Right ventricle myocardium superior (tissue), 1 donor: Measurements from ENCODE around the gene BRINP3. TPM values are rescaled to one million over a fixed set of nuclear protein-coding genes. Genes with fewer than 3 reads are reported as not detected.

ENCODE experiments used
- ATAC-seq: fragments of 200-7000 bp; cut with Tn5 transposase; one replicate; pipeline ENCODE4 v1.9.1; 2020; ENCODE audit warnings: mild to moderate bottlenecking; ENCODE audit not compliant: poor library complexity
- DNase-seq: peaks from one replicate; pipeline ENCODE4 v3.0.0-alpha.2; 2020
- intact Hi-C: fragments of 100-400 bp; cut with DNase I; formaldehyde crosslinking; loops from one replicate; pipeline ENCODE4 v1.11.2; 2022
- total RNA-seq: library from RNA; stranded (reverse); fragmentation: NEBNext Ultra II Directional; extraction: Animal tissue kit (Norgen Biotek cat#: 25700); gene quantifications from one replicate; pipeline ENCODE4 v1.2.1, GENCODE V29; 2021
- donor health status: DM: no; HTN: yes; CAD: no; lungs with severe emphysema.

The BRINP3 gene
- total RNA-seq, 1 donor from 2014 or later = 0.05 TPM

DNA sequence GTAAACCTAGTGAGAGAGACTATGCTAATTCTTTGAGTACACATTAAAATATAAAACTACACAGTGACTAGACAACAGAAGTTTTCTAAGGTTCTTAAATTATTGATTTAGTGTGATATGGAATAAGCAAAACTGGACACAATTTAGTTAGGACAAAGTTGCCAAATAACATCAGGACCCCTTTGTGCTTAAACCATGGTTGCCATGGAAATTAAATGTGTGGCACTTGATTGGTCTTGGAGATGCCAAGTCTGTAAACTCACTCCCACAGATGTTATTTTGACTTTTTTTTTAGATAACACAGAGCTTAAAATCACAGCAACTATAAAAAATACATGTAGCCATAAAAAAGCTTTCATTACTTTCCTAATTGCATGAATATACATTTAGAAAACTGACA lies 234.6 kb downstream of the BRINP3 start:
- DNase-seq (no peak), ATAC-seq (no peak)
- intact Hi-C loops = no loop called here

DNA sequence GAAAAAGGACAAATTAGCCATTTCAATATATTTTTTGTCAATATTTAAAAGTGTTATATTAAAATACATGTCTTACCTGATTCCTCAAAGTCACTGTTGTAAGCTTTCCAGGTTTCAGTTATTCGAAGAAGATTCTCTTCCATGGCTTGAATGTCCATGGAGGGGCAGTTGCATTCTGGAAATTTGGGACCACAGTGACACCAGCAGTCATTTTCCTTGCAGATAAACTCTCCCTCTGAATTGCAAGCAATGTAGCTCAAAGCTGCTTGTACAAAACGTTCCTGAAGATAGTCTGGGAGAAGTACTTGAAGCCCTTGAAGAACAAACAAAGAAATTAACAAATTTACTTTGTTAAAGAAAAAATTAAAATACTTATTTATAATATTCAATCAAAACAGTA lies 251.7 kb downstream of the BRINP3 start:
- no peak for ATAC-seq
- intact Hi-C loops = no loop called here
- DNase-seq = no peak

DNA sequence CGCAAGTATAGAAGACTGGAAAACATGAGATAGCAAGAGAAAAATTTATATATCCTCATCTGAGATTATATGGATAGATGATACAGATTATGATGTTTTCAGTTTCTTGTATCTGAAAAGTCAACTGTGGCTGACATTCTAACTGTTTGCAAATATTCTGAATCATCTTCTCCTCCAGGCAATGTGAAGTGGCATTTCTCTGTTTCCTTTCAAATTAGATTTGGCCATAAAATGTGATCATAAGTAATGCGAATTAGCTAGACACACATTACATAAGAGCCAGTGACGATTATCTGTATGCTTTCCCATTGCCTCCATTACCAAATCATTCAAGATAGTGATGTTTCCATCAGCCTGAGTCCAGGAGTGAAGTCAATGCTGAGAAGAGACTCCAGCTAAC lies 265.2 kb downstream of the BRINP3 start:
- intact Hi-C loops = no loop called here
- DNase-seq (no peak), ATAC-seq (no peak)

DNA sequence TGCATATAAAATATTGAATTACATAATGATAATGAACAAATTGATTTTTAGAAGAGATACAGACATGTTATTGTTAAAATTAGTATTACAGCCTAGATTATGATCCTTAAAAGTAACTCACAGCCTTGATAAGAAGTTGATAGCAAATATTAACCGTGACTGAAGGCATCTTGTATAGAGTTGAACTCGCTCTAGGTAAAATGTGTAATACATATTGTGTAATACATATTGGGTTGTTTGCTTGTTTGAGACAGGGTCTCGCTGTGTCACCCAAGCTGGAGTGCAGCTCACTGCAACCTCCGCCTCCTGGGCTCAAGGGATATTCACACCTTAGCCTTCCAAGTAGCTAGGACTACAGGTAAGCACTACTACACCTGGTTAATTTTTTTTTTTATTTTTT lies 269.9 kb downstream of the BRINP3 start:
- ATAC-seq (no peak), DNase-seq (no peak)
- intact Hi-C loops = no loop called here

DNA sequence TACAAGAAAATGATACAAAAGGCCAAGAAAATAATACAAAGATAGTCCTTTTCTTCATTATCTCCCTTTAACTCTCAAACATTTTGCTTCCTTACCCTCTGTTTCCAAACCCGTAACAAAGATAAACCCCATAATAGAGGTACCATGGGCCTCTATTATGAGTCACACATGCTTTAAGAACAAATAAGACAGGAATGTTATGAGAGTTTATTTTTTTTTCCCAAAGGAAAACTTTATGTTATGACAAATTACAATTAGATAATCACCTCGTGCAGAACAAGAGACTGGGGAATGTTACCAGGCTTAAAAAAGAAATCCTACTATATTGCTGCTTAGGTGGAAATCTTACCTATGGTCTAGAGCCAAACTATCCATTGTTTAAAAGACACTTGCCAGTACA lies 272.0 kb downstream of the BRINP3 start:
- intact Hi-C loops = no loop called here
- DNase-seq (no peak), ATAC-seq (no peak)

DNA sequence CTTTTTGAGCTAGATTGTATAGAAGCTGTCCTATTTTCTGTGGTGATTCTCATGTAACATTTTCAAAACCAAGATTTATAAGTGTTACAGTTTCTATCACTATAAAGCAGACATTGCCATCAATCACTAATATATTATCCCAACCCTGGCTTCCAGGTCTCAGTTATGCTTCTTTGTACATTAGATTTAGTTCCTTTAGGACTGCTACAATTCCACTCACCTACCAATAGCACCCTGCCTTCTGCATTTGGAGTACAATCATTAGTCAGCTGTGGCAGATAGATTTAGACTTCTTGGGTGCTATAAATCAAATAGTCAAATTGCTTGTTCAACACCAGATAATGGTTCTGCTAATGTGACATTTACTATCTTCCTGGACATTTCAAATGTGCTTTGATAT lies 281.6 kb downstream of the BRINP3 start:
- no peak for DNase-seq
- intact Hi-C loops = no loop called here
- no peak for ATAC-seq

DNA sequence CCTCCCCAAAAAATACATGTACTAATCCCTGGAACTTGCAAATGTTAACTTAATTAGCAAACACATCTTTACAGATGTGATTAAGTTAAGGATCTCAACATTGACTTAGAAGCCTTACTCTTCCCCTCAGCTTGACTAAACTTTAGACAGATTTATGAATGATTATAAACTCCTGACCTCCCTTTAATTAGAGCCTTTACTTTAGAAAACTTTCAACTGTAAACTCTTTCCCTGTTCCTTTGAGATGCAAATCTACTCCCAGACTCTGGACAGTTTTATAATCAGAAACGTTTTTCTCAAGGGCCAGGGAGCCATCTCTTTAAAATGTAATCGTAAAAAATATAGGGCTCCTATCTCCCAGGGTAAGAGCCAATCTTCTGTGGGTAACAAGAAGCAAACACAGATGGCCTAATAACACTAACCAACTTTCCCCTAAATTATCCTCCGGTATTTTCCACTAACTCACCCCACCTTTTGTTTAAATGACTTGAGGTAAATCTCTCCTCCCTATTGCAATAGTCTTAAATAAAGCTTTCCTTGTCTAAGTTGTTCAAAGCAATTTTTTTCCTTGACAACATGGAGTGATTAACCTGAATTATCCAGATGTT lies 284.1 kb downstream of the BRINP3 start:
- ATAC-seq = no peak
- intact Hi-C loops = no loop called here
- DNase-seq = no peak

DNA sequence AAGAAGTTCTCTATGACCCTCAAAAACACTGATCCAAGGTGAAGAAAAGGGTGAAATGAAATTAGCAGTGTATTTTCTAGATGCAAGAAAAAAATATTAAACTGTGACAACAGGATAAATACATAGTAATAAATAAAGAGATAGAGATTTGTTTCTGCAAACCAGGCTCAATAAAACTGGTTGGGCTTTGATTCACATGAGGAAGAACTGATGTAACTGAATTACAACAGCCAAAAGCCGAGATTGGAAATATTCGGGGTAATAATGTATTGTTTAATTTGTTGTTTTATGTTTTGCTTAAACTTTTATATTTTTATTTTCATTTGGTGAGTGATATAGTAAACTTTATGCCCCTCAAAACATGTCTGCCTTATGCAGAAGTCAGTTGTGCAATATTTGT lies 285.0 kb downstream of the BRINP3 start:
- no peak for ATAC-seq

DNA sequence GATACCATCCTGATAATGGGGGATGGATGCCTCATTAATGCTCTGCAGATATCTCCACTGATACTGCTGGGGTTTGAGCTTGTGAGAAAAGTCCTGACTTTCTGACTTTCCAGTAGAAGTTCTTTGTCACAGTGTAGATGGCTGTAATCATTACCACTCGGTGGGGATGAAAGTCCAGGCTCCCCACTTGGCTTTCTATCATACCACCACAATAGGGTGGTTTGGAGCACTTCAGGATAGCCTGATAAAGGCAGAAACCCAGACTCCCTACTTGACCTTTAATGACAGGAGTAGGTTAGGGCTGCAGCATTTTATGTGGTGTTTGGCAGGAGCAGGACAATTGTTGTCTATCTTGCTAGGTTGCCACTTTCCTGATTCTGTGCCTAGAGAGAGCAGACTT lies 294.1 kb downstream of the BRINP3 start:
- DNase-seq (no peak), ATAC-seq (no peak)
- intact Hi-C loops = no loop called here

More for the DNA sequence above, 285.0 kb downstream of the BRINP3 start:
- intact Hi-C loops = no loop called here
- DNase-seq = no peak

DNA sequence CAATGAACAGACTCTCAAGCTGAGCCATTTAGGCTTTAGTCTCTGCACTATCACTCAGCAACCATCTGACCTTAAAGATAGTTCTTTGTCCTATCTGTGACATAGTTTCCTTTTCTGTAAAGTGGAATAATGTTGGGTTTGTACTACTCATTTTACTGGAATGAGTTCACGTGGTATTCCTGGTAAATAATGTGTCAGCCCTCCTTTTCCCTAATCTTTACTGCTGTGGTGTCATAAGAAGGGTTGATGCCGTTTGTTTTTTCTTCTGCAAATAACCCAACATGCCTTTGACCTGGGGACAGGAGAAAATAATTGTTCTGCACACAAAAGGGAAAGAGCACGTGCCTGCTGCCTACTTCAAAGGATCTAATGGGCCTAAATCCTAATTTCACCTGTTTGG lies 297.8 kb downstream of the BRINP3 start:
- DNase-seq (no peak), ATAC-seq (no peak)
- intact Hi-C loops = no loop called here

DNA sequence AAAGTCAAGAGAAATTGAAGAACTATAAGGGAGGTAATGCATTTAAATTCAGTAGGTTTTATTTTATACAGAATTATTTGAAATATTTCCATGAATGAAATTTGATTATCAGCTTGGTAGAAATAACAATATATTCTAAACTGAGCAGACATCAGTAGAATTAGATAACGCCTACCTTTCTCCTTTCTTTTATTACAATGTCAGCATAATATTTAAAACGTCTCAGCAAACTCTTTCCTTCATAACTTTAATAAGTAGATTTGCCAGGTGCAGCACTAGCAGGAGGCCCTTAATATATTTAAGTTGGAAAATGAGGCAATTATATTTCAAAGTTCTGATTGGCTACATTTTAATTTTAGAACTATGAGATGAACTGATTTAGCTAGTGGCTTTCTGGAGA lies 298.8 kb downstream of the BRINP3 start:
- intact Hi-C loops = no loop called here
- DNase-seq (no peak), ATAC-seq (no peak)

DNA sequence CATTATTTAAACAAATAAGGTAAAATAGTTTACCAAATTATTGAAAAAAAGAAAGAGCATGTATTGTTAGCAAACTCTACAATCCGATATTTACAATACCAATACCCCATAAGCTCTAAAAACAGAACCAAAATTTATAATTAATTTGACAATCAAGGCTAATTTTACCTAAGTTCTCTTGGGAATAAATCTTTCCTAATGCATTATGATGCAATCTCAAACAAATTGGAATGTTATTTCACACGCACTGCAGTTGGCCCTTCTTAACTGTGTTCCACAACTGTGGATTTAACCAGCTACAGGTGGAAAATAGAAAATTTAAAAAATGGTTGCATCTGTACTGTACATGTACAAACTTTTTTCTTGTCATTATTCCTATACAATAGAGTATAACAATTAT lies 300.1 kb downstream of the BRINP3 start:
- no peak for DNase-seq
- no peak for ATAC-seq
- intact Hi-C loops = no loop called here

DNA sequence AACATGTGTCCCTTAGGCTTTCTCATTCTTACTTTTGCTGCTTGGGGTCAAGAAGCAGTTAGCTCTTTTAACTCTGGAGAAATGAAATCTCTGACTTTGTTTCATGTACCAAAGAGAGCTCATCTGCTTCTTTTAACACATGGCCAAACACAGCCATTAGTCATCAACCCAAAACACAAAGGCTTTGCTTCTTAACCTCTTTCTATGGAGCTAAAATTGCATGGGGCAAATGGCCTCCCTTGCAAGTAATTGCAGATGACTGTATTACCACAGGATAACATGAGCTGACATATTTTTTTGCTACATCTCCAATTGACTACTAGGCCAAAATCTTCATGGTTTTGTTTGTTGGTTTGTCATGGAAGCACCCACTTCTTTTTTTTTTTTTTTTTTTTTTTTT lies 300.9 kb downstream of the BRINP3 start:
- DNase-seq (no peak), ATAC-seq (no peak)
- intact Hi-C loops = no loop called here

DNA sequence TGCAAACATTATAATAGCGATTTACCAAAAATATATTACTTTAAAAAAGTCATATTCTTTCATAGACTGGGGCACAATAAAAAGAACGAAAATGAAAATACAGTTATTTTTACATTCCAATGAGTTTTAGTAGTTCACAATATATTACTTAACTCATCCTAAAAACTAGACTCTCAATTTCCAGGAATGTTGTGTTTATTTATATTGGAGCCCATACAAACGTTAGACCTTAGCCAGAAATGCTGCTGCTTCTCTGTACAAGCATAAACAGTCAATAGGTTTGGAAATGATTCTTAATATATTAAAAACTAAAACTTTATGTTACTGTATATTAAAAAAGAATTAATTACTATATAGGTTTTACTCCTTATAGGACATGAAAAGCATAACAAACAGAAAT lies 302.3 kb downstream of the BRINP3 start:
- ATAC-seq = no peak
- no peak for DNase-seq
- intact Hi-C loops = no loop called here

DNA sequence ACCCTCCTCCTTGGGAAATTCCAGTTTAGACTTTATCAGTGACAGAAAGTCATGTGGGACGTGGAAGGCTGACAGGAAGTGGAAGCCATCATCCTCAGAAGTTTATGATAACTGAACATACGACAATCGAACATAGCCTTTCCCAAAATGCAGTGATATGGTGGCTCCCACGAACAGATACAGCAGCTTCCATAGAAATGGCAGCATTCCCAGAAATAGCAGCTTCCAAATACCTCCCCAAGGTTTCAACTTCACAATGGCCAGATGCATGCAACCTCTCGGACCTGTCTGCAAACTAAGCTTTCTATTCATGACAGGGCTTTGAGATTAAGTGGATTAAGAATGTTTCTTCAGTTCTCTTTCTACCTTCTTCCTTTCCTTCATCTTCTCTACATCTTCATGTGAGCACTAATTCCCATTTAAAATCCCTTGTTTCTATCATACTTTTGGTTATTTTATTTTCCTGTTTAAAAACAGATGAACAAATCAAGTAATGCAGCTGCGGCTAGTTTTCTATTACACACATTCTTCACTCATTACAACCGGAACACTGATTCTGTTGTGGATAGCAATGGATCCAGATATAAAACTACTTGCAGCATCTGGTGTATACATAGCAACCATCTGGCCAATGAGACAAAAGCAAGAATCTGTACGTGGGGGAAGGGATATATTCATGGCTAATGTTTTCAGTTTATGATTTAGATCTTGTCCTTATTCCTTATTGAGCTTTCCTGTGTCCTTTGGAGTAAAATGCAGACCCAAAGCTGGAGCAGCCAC lies 304.8 kb downstream of the BRINP3 start:
- DNase-seq = no peak
- intact Hi-C loops = no loop called here
- ATAC-seq = no peak

DNA sequence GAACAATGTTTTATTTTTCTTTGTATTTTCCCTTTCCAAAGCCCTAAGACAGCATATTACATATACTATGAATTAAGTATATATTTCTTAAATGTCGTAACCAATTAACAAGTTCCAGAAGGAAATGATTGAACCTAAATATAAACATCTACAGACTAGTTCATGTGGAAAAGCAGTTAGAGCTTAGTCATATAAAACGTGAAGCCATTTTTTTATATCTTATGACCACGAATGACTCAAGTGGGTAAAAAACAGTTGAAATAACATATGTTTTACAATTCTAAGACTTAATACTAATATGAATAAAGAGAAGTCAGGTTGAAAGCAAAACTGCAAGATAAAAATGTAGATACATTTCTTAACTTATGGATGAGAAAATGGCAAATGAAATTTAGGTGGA lies 307.3 kb downstream of the BRINP3 start:
- intact Hi-C loops = no loop called here
- DNase-seq (no peak), ATAC-seq (no peak)

DNA sequence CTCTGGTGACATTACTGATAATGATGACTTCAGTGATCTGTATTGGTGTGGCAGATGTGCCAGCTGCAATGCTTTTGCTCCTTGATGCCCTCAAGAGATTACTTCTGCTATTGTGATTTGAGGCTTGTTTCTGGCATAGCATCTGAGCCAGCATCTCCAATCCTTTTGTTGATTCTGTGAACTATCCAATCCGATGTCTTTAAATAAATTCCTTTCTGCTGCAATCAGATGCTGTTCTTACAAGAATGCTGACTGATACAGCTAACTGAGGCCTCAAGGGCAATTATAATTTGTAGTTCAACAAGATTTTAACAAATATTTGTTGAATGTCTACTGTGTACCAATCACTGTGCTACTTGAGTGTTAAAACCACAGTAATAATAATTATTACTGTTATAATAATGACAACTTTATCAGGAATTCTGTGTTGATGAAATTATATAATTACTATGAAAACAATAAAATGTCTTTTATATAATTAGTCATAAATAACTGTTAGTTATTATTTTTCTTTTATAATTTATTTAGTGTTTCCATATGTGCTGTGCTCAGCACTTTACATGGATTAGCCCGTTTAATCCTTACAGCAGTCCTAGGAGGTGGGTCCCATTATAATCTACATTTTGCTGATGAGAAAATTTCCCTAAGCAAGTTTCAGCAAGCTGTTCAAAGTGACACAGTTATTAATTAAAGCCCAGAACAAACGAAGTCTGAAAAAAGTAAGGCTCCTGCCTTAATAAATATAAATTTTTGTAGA lies 308.2 kb downstream of the BRINP3 start:
- DNase-seq (no peak), ATAC-seq (no peak)
- intact Hi-C loops = no loop called here

DNA sequence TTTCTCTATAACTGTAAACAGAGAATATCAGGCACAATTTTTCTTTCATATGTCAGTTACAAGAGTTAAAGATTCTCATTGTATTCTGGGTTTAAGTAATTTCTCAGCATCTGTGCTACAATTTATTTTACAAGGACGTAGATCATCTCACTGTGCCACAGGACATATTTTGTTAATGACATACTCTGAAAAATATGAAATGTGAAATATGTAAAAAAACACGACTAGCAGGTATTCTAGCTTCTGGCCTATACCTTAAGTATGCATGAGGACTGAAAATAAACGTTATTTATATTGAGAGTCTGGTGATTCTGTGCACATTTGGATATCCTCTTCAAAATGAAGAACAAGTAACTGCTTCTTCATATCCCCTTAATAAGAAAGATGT lies 308.8 kb downstream of the BRINP3 start:
- intact Hi-C loops = no loop called here
- ATAC-seq (no peak), DNase-seq (no peak)

DNA sequence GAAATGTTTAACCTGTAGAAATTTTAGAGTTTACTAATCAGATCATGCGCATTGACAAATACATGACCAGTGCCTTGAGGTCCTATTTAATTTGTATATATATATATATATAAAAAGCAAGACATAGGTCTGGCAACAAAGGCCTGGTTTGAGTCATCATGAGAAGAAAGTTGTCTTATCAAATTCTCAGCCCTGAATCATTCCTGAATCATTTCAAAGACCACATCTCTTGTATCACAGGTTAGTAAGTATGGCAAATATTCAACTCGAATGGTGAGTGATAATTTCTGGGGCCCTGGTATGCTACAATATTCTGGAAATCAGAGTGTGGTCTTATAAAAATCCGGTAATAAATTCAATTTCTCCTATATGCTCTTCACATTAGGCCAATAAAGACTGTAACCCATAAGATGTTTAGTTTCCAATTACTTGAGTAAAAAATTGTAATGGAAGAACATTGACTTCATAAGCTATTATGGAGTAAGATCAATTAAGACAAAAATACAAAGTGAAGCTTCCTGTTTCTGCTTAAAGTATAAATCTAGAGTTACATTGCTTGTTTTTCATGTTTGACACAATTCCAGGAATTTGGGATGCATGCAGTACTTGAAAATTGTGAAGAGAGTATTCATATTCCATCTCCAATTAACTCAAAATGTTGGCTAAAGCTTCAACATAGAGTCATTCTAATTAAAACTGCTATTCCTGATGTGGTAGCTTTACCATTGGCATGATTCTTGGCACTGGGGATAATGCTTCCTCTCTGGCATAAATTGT lies 309.4 kb downstream of the BRINP3 start:
- DNase-seq (no peak), ATAC-seq (no peak)
- intact Hi-C loops = no loop called here
